ENCODE measurements around the gene SNAI3.

DNA sequence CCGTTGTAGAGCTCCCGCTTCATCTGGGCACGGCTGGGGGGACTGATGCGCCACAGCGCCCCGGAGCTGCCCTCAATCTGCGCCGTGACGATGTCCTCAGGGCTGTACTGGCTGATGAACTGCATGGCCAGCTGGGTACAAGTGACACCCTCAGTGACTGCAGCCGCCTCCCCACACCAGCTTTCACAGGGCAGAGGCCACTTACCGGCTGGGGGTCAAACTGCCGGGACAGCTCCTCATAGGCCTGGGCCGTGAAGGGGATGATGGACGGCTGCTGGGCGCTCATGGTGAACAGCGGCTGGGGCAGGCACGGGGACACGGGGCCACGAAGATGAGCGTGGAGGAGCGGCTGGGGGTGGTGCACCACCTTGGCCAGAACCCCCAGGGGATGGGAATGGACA lies 30.3 kb upstream of the SNAI3 start:
- TF ChIP-seq CTCF (IDR thresholded peaks at IDR 0.05), result no peak
- TF ChIP-seq SIN3A (IDR thresholded peaks at IDR 0.05; ENCODE audit: borderline replicate concordance, insufficient read depth, low read depth, low read length), result no peak
- TF ChIP-seq REST (IDR thresholded peaks at IDR 0.05; ENCODE audit: insufficient read depth in 1 of 2, low read depth in 2 of 2, low read length in 1 of 2), result no peak
